Nephron progenitor cell (in vitro differentiated cells): ENCODE data around the gene HGFAC.
A peak's percentile ranks its signal among the peaks of the same experiment; 100 is the strongest.

ENCODE experiments used
- DNase-seq: peaks from one replicate; pipeline ENCODE4 v3.0.0; 2021
- H3K27ac Mint-ChIP-seq: 2 replicates; pipeline ENCODE4 v1.8.0; 2021; ENCODE audit warnings: mild to moderate bottlenecking, moderate library complexity, mixed read lengths
- H3K27me3 Mint-ChIP-seq: 2 replicates; pipeline ENCODE4 v1.8.0; 2021; ENCODE audit warnings: mild to moderate bottlenecking, low read depth, mixed read lengths; ENCODE audit not compliant: poor library complexity
- H3K36me3 Mint-ChIP-seq: 2 replicates; pipeline ENCODE4 v1.8.0; 2021; ENCODE audit warnings: low read depth, mixed read lengths
- H3K4me1 Mint-ChIP-seq: 2 replicates; pipeline ENCODE4 v1.8.0; 2021; ENCODE audit warnings: mixed read lengths
- H3K4me3 Mint-ChIP-seq: 2 replicates; pipeline ENCODE4 v1.8.0; 2021; ENCODE audit warnings: mild to moderate bottlenecking, moderate library complexity, mixed read lengths
- H3K9me3 Mint-ChIP-seq: 2 replicates; pipeline ENCODE4 v1.8.0; 2021; ENCODE audit warnings: mild to moderate bottlenecking, moderate library complexity, mixed read lengths
- CTCF ChIP-seq: fragments of 200-600 bp; sonication (generic); IDR thresholded peaks from 2 replicates; pipeline ENCODE4 v1.5.0; 2021; ENCODE audit warnings: antibody characterized with exemption

Gene HGFAC

DNA sequence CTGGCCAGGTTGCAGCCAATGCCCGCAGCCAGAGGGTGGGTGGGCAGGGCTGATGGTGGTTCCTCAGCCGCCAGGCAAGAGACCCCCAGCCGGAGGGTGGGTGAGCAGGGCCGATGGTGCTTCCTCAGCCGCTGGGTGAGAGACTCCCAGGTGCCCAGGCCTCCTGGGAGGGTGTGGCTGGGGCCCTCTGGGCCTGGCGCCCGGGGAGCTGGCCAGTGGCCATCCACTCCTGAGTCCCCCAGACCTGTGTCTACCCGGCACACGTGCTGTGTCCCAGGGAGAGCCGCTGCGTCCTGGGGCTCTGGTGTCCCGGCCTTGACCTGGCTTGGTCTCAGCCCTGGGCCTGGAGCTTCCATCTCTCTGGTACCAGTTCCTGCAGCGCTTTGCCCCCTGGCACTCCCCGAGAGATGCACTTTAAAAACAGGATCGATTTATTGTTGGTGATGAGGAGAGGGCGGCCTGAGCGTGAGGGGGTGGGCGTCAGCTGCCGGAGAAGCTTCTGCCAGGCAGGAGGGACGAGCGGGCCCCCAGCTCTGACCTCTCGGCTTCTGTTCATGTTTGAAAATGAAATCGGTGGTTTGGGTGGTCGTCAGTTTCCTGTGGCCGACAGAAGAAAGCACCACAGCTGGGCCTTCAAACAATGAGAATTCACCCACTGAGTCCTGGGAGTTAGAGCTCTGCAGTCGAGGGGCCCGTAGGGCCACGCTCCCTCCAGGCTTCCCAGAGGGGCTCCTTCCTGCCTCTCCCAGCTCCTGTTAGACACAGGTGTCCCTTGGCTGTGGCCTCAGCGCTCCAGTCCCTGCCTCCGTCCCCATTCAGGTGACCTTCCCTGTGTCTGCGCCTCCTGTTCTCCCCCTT is 27.8 kb downstream of the HGFAC start:
- no peaks in the 10 kb centered on the region for H3K9me3 Mint-ChIP-seq
- H3K27me3 Mint-ChIP-seq: peaks cover 10% of the 10 kb centered on the region
- H3K36me3 Mint-ChIP-seq: no peaks in the 10 kb centered on the region
- TF ChIP-seq CTCF: no peak
- H3K4me1 Mint-ChIP-seq: peaks cover 28% of the 10 kb centered on the region
- peak; percentile 7 for DNase-seq
- H3K4me3 Mint-ChIP-seq: no peak overlapping the region
- H3K27ac Mint-ChIP-seq: peak overlapping the region; percentile 41

- no peaks in the 10 kb centered on the region for H3K9me3 Mint-ChIP-seq
- no peak for TF ChIP-seq CTCF
- peaks cover 10% of the 10 kb centered on the region for H3K27me3 Mint-ChIP-seq
- no peak overlapping the region for H3K4me3 Mint-ChIP-seq
- peaks cover 20% of the 10 kb centered on the region for H3K4me1 Mint-ChIP-seq
- peak overlapping the region; percentile 41 for H3K27ac Mint-ChIP-seq
- DNase-seq: no peak
- H3K36me3 Mint-ChIP-seq: no peaks in the 10 kb centered on the region
Observed at GRCh38 chr4:3470244-3471097, 28.7 kb downstream of the HGFAC start.

DNA sequence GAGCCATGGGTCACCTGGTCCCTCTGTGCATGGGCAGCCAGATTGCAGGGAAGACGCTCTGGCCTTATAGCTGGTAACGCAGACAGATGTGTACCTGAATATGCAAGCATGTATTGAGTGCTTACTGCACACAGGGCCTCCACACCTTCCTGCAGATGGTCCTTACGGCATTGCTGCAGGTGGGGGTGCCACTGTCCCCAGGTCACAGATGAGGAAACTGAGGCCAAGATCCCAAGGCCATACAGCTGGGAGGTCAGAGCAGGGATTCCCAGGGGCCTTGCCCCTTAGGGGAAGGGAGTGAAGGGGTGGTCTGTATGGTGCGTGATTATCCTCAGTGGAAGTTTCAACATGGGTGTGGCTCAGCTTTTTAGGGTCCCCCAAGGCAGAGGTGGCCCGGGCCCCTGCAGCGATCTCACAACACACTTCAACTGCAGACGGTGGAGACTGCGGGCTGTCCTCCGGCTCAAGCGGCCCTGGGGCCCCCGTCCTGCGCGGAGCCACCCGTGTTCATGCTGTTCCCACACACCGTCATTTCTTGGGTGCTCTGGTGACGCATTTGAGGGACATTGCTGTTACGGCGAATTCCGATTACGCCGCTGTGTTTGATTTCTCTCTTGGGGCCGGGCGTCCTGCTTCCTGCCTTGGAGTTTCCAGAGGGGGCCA is 29.5 kb downstream of the HGFAC start:
- TF ChIP-seq CTCF: no peak
- H3K27me3 Mint-ChIP-seq: peaks cover 10% of the 10 kb centered on the region
- H3K4me1 Mint-ChIP-seq: peaks cover 17% of the 10 kb centered on the region
- no peak overlapping the region for H3K4me3 Mint-ChIP-seq
- peak; percentile 3 for DNase-seq
- no peaks in the 10 kb centered on the region for H3K9me3 Mint-ChIP-seq
- H3K36me3 Mint-ChIP-seq: no peaks in the 10 kb centered on the region
- no peak overlapping the region for H3K27ac Mint-ChIP-seq

GRCh38 chr4:3471886-3472285 is 30.1 kb downstream of the HGFAC start:
- DNase-seq: peak; percentile 9
- H3K4me3 Mint-ChIP-seq: no peak overlapping the region
- H3K36me3 Mint-ChIP-seq: no peaks in the 10 kb centered on the region
- H3K4me1 Mint-ChIP-seq: peaks cover 13% of the 10 kb centered on the region
- peaks cover 13% of the 10 kb centered on the region for H3K27me3 Mint-ChIP-seq
- H3K9me3 Mint-ChIP-seq: no peaks in the 10 kb centered on the region
- no peak for TF ChIP-seq CTCF
- no peak overlapping the region for H3K27ac Mint-ChIP-seq

DNA sequence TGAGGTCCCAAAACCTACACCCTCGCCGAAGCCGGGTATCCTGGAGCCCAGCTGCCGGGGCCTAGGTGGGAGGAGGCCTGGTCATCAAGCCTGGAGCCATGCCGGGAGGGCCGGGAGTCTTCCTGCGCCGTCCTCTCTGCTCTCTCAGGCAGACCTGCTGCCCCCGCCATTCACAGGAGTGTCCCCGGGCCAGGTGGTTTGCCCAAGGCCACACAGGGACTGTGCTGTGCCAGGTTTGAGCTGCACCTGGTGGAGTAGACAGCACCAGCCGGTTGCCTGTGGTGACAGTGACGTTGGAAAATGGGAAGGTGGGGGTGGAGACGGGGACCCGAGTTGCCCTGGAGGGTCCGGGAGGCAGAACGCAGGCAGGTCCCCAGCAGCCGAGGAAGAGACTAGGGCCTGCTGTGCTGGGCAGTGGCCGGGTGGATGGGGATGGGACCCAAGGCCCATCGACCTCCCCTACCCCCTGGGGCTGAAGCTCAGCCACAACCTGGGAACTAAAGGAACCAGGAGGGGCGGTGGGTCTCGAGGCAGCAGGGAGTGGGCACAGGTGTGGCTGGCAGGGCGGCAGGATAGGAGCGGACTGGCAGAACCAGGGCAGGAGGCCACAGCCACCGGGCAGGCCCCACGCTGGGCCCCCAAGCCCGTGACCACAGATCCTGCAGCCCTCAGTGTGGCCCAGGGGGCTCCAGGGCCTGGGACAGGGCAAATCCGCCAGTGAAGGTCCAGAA is 30.8 kb downstream of the HGFAC start:
- TF ChIP-seq CTCF: no peak
- Mint-ChIP-seq H3K9me3 (no peaks in the 10 kb centered on the region), H3K36me3 (no peaks in the 10 kb centered on the region), H3K27ac (no peak overlapping the region), H3K27me3 (peaks cover 13% of the 10 kb centered on the region), H3K4me3 (no peak overlapping the region), H3K4me1 (peaks cover 13% of the 10 kb centered on the region)
- DNase-seq: no peak
